A172 (cell line): ENCODE measurements around the gene PDE4A. TPM values are rescaled to one million over a fixed set of nuclear protein-coding genes. Genes with fewer than 3 reads are reported as not detected.
A peak's percentile ranks its signal among the peaks of the same experiment; 100 is the strongest.
"Not testable (repeated sequence)": the region's sequence is repeated elsewhere in the genome, so short reads cannot be mapped to it uniquely, and the experiment has no call there.

ENCODE experiments used
- DNase-seq: peaks from one replicate; pipeline ENCODE4 v3.0.0-alpha.2; 2015; ENCODE audit warnings: low spot score
- total RNA-seq: library from RNA; depleted of rRNA; stranded (reverse); fragments of >200 nt; shearing (Covaris generic); gene quantifications from 2 replicates; pipeline ENCODE4 v1.2.3, GENCODE V29; 2014

Gene PDE4A
- total RNA-seq, 1 experiment from 2014 or later = 1.3 TPM

GRCh38 chr19:10424011-10424637 is 3.8 kb downstream of the PDE4A start:
- peak; percentile 78 for DNase-seq

GRCh38 chr19:10427169-10427568 is 6.8 kb downstream of the PDE4A start:
- DNase-seq = no peak

DNA sequence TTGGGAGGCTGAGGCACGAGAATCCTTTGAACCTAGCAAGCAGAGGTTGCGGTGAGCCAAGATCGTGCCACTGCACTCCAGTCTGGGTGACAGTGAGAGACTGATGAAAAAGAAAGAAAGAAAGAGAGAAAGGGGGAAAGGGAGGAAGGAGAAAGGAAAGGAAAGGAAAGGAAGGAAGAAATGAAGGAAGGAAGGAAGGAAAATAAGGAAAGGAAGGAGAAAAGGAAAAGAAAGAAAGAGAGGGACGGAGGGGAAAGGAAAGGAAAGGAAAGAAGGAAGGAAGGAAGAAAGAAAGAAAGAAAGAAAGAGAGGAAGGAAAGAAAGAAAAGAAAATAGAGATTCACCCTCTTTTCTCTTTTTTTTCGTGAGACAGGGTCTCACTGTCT is 8.7 kb downstream of the PDE4A start:
- no peak for DNase-seq

- DNase-seq = no peak
Observed at GRCh38 chr19:10430505-10431253, 10.3 kb downstream of the PDE4A start.

DNA sequence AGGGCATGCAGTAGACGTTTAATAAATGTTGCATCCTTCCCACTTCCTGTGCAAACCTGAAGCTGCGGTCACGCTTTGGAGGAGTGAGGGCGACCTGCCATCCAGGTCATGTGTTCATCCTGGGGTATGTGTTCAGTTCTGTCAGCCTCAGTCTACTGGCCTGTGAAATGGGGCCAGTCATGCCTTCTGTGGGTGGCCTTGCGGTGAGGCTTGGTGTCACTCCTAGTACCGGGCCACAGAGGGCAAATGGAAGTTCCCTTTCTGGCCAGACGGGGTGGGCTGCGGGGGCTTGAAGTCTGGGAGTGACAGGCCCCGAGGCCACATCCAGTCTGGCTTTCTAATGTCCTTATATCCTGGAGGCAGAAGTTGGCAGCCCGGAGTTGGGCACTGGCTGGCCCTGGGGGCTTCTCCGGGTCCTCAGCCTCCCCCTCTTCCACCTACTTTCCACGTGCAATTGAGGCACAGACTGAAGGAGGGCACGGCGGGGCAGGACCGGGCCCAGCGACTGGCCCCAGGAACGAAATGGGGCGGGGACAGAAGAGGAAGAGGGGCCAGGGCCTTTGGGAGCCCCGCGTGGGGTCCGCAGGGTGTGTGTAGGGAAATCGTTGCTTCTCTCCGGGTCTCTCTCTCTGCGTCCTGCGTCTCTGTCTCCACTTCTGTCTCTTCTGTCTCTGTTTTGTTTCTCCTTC is 11.1 kb downstream of the PDE4A start:
- no peak for DNase-seq

GRCh38 chr19:10431943-10432735 is 11.8 kb downstream of the PDE4A start:
- DNase-seq = no peak

GRCh38 chr19:10432736-10433130 is 12.4 kb downstream of the PDE4A start:
- no peak for DNase-seq

- no peak for DNase-seq
Observed at GRCh38 chr19:10433131-10433536, 12.8 kb downstream of the PDE4A start.

GRCh38 chr19:10439588-10439987 is 19.2 kb downstream of the PDE4A start:
- no peak for DNase-seq

DNA sequence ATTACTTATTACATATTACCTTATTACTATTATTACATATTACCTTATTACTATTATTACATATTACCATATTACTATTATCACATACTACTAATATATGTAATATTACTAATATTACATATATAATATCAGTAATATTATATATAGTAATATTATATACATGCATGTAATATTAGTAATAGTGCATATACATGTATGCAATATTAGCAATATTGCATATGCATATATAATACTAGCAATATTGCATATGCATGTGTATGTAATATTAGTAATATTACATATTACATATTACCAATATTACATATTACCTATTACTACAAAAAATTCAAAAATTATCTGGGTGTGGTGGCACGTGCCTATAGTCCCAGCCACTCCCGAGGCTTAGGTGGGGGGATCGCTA is 22.4 kb downstream of the PDE4A start:
- DNase-seq = no peak

GRCh38 chr19:10449037-10449436 is 28.7 kb downstream of the PDE4A start:
- no peak for DNase-seq

- no peak for DNase-seq
Observed at GRCh38 chr19:10450191-10450852, 30.0 kb downstream of the PDE4A start.

- DNase-seq = peak; percentile 64
Observed at GRCh38 chr19:10450853-10451609, 30.7 kb downstream of the PDE4A start.

DNA sequence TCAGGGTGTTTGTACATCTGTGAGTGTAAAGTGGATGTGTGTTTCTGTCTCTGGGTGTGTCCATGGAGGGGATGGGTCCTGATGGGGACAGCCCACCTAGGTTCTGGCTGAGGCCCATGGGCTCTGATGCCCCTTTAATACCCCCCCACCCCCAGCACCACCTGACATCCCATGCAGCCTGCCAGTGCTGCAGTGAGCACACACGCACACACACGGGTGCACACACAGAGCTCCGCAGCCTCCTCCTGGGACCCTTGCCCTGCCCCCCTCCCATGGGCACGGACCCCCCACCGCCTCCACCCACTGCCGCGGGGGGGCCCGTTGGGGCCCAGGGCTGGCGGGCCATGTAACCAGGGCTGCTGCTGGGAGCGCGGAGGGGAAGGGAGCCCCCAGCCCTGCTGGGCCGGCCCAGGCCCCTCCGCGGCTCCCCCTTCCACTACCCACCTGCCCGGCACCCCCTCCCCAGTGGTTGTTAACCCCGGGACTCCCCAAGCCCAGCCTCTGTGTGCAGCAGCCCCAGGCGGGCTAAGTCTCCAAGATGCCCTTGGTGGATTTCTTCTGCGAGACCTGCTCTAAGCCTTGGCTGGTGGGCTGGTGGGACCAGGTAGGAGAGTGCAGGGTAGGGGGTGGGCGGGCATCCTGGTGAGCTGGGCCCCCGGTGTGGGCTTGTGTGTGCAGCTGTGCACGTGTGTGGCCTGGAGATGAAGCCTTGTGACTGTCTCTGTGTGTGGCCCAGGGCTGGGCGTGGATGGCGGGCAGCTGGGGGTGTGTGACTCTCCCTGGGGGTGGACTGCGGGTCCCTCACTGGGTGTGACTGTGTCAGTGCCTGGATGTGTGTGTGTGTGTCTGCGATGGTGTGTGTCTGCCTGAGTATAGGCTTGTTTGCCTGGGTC is 32.6 kb downstream of the PDE4A start:
- no peak for DNase-seq

DNA sequence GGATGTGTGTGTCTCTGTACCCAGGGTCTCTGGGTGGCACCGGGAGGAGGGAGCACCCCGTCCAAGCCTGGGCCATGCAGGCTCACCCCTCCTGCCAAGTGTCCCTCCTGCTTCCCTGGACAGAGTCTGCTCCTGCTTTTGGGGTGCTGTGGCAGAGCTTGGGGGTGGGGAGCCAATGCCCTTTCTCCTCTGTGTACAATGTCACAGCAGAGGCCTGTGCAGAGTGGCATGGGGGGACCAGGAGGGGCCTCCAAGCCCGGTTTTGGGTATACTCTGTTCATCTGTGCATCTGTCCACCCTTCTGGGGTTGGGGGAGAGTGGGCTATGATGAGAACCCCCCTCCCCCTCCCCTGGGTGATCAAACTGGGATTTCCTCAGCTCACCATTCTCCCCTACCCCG is 33.5 kb downstream of the PDE4A start:
- no peak for DNase-seq

DNA sequence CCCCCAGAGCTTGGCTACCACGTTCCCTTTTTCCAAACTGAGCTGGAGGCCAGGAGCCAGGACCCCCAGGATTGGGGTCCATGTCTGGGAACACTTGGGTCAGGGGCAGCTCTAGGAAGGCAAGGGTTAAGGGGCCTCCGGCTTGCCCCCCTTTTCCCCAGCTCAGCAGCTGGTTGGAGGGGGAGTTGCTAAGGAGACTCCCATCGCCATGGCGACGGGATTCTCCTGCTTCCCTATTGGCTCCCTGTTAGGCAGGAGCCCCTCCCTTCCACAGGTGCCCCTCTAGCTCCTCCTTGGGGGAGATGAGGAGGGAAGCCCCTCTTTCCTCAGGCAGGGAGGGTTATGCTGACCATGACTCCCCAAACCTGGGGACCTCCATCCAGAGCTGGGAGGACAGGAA is 33.9 kb downstream of the PDE4A start:
- peak; percentile 60 for DNase-seq

GRCh38 chr19:10458733-10459132 is 38.4 kb downstream of the PDE4A start:
- DNase-seq = not testable (repeated sequence)

- DNase-seq = no peak
Observed at GRCh38 chr19:10460714-10461046, 40.3 kb downstream of the PDE4A start.

GRCh38 chr19:10461047-10461949 is 41.0 kb downstream of the PDE4A start:
- peak; percentile 94 for DNase-seq
